CD14-positive monocyte (primary cell): Measurements from ENCODE around the gene UST. TPM values are rescaled to one million over a fixed set of nuclear protein-coding genes. Genes with fewer than 3 reads are reported as not detected.
"Not testable (repeated sequence)": the region's sequence is repeated elsewhere in the genome, so short reads cannot be mapped to it uniquely, and the experiment has no call there.

Experiments
- DNase-seq, 3 donors: peaks; one replicate each; pipeline ENCODE4 v3.0.0-alpha.2; 2011 to 2022
- H2AFZ ChIP-seq: 2 replicates; pipeline ENCODE4 v1.6.0; 2012; ENCODE audit warnings: mild to moderate bottlenecking, low read depth, low read length, inconsistent platforms; ENCODE audit not compliant: insufficient read depth, poor library complexity, severe bottlenecking
- H3K27ac ChIP-seq, 2 donors: 1 replicate in 1 of 2; 2 replicates in 1 of 2; pipeline ENCODE4 v1.5.1; 2012 to 2013; ENCODE audit warnings: low read length in 2 of 2, control low read depth in 1 of 2, inconsistent platforms in 1 of 2, low read depth in 1 of 2, mild to moderate bottlenecking in 1 of 2
- H3K27me3 ChIP-seq, 2 donors: one replicate each; pipeline versions ENCODE4 v1.6.0 to v1.6.1; 2011 to 2013; ENCODE audit warnings: low read length in 2 of 2; ENCODE audit not compliant: control insufficient read depth in 2 of 2, insufficient read depth in 2 of 2
- H3K36me3 ChIP-seq, 2 donors: replicated peaks in 1 of 2; 1 replicate in 1 of 2; 2 replicates in 1 of 2; pipeline versions ENCODE4 v1.5.1 to v1.6.1; 2012 to 2013; ENCODE audit warnings: low read length in 2 of 2, control low read depth in 1 of 2, inconsistent platforms in 1 of 2, mild to moderate bottlenecking in 1 of 2; ENCODE audit not compliant: insufficient read depth in 2 of 2, control insufficient read depth in 1 of 2
- H3K4me1 ChIP-seq, 2 donors: 1 replicate in 1 of 2; 2 replicates in 1 of 2; pipeline versions ENCODE4 v1.5.1 to v1.6.1; 2012 to 2013; ENCODE audit warnings: low read length in 2 of 2, control low read depth in 1 of 2, inconsistent platforms in 1 of 2, mild to moderate bottlenecking in 1 of 2, moderate library complexity in 1 of 2; ENCODE audit not compliant: insufficient read depth in 2 of 2, control insufficient read depth in 1 of 2
- H3K4me2 ChIP-seq: replicated peaks from 2 replicates; pipeline ENCODE3; 2012; ENCODE audit warnings: low read length, moderate library complexity, mild to moderate bottlenecking; ENCODE audit not compliant: poor library complexity, severe bottlenecking; ENCODE audit errors: extremely low read depth
- H3K4me3 ChIP-seq, 3 experiments: fragments of 200-600 bp in 1 of 3; sonication (generic) in 1 of 3; replicated peaks in 1 of 3; 1 replicate in 2 of 3; 2 replicates in 1 of 3; pipeline ENCODE4 v1.5.1; 2011 to 2013; ENCODE audit warnings: low read length in 3 of 3, mild to moderate bottlenecking in 3 of 3, control low read depth in 2 of 3, low read depth in 2 of 3, inconsistent platforms in 1 of 3, moderate library complexity in 1 of 3
- H3K79me2 ChIP-seq: 2 replicates; pipeline ENCODE4 v1.6.0; 2012; ENCODE audit warnings: mild to moderate bottlenecking, control low read depth, inconsistent platforms, low read length, moderate library complexity; ENCODE audit not compliant: insufficient read depth
- H3K9ac ChIP-seq: 2 replicates; pipeline ENCODE4 v1.6.0; 2017; ENCODE audit warnings: low read length, mild to moderate bottlenecking; ENCODE audit not compliant: insufficient read depth, poor library complexity, severe bottlenecking
- H3K9me3 ChIP-seq, 2 donors: replicated peaks in 1 of 2; 1 replicate in 1 of 2; 2 replicates in 1 of 2; pipeline versions ENCODE4 v1.5.1 to v1.6.1; 2012 to 2013; ENCODE audit warnings: low read length in 2 of 2, control low read depth in 1 of 2; ENCODE audit not compliant: control insufficient read depth in 1 of 2, insufficient read depth in 1 of 2
- H4K20me1 ChIP-seq: 2 replicates; pipeline ENCODE4 v1.6.0; 2012; ENCODE audit warnings: mild to moderate bottlenecking, low read length, control low read depth, moderate library complexity; ENCODE audit not compliant: insufficient read depth
- H3K27ac Mint-ChIP-seq, 7 donors: one replicate each; pipeline ENCODE4 v1.8.0; 2020; ENCODE audit warnings: mild to moderate bottlenecking in 7 of 7, mixed read lengths in 7 of 7, moderate library complexity in 6 of 7, inconsistent platforms in 2 of 7
- H3K27me3 Mint-ChIP-seq, 3 donors: one replicate each; pipeline ENCODE4 v1.8.0; 2021 to 2022; ENCODE audit warnings: low read depth in 3 of 3, mild to moderate bottlenecking in 3 of 3, mixed read lengths in 3 of 3, moderate library complexity in 3 of 3, inconsistent platforms in 1 of 3
- H3K36me3 Mint-ChIP-seq, 2 donors: one replicate each; pipeline ENCODE4 v1.8.0; 2020; ENCODE audit warnings: mixed read lengths in 2 of 2, inconsistent platforms in 1 of 2, mild to moderate bottlenecking in 1 of 2
- H3K4me1 Mint-ChIP-seq: one replicate; pipeline ENCODE4 v1.8.0; 2020; ENCODE audit warnings: mild to moderate bottlenecking, mixed read lengths
- H3K4me3 Mint-ChIP-seq, 2 donors: one replicate each; pipeline ENCODE4 v1.8.0; 2020; ENCODE audit warnings: mild to moderate bottlenecking in 2 of 2, mixed read lengths in 2 of 2, moderate library complexity in 1 of 2
- H3K9me3 Mint-ChIP-seq, 7 donors: one replicate each; pipeline ENCODE4 v1.8.0; 2020 to 2022; ENCODE audit warnings: mixed read lengths in 7 of 7, mild to moderate bottlenecking in 6 of 7, moderate library complexity in 6 of 7, inconsistent platforms in 2 of 7
- WGBS: methylation state at CpG from one replicate; pipeline ENCODE4 v1.1.5; 2013; ENCODE audit warnings: missing lambda C conversion rate; ENCODE audit not compliant: insufficient coverage; 5-methylcytosine and 5-hydroxymethylcytosine counted together
- intact Hi-C, 2 donors: fragments of 100-400 bp; cut with micrococcal nuclease; formaldehyde crosslinking; loops; one replicate each; pipeline versions ENCODE4 v1.15.0 to v1.15.1; 2023
- polyA plus RNA-seq, 3 donors: library from polyadenylated mRNA; depleted of rRNA in 1 of 3; unstranded in 2 of 3; stranded (reverse) in 1 of 3; fragments of 300-500 nt in 2 of 3; fragments of >200 nt in 1 of 3; fragmentation: Illumina TruSeq in 2 of 3; gene quantifications; 1 replicate in 2 of 3; 2 replicates in 1 of 3; pipeline ENCODE4 v1.2.3, GENCODE V29; 2012 to 2021
- TF ChIP-seq, protein P1 (sequence below): fragments of 200-600 bp; IDR thresholded peaks from one replicate; pipeline ENCODE4 v1.8.0; 2022; ENCODE audit warnings: antibody characterized with exemption, mild to moderate bottlenecking

UST gene
- polyA plus RNA-seq, 3 donors, result 0.33 to 0.53 (median 0.48) TPM

- H3K27ac Mint-ChIP-seq, result no peak overlapping the region
- no peak overlapping the region for H3K4me3 Mint-ChIP-seq
- H3K9me3 Mint-ChIP-seq, result peaks cover 0 to 3% (median 0%) of the 10 kb centered on the region in 7 donors
- H3K27me3 Mint-ChIP-seq, result peaks cover 16 to 20% (median 17%) of the 10 kb centered on the region in 3 donors
- TF ChIP-seq, protein P1, sequence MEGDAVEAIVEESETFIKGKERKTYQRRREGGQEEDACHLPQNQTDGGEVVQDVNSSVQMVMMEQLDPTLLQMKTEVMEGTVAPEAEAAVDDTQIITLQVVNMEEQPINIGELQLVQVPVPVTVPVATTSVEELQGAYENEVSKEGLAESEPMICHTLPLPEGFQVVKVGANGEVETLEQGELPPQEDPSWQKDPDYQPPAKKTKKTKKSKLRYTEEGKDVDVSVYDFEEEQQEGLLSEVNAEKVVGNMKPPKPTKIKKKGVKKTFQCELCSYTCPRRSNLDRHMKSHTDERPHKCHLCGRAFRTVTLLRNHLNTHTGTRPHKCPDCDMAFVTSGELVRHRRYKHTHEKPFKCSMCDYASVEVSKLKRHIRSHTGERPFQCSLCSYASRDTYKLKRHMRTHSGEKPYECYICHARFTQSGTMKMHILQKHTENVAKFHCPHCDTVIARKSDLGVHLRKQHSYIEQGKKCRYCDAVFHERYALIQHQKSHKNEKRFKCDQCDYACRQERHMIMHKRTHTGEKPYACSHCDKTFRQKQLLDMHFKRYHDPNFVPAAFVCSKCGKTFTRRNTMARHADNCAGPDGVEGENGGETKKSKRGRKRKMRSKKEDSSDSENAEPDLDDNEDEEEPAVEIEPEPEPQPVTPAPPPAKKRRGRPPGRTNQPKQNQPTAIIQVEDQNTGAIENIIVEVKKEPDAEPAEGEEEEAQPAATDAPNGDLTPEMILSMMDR, result no peak
- H3K36me3 Mint-ChIP-seq, result no peaks in the 10 kb centered on the region
- Histone ChIP-seq H2AFZ (no peak overlapping the region), H3K9me3 (no peaks in the 10 kb centered on the region), H3K4me1 (no peaks in the 10 kb centered on the region), H3K9ac (no peak overlapping the region), H3K27ac (no peak overlapping the region), H3K27me3 (peaks cover 0 to 12% of the 10 kb centered on the region in 2 donors), H3K4me2 (no peak overlapping the region), H4K20me1 (no peaks in the 10 kb centered on the region), H3K4me3 (no peak overlapping the region), H3K36me3 (no peaks in the 10 kb centered on the region), H3K79me2 (no peaks in the 10 kb centered on the region)
- H3K4me1 Mint-ChIP-seq, result peaks cover 9% of the 10 kb centered on the region
- intact Hi-C loops, result no loop called here
- WGBS, result 100% methylated on average over 2 of the region's 4 CpGs
- DNase-seq, result no peak
Observed at GRCh38 chr6:148974351-148974750, 227.5 kb downstream of the UST start.

GRCh38 chr6:148978298-148978697, 231.5 kb downstream of the UST start:
- H3K36me3 Mint-ChIP-seq, H3K36me3 ChIP-seq: not testable (repeated sequence)

More at GRCh38 chr6:148978298-148978697, 231.5 kb downstream of the UST start:
- H2AFZ ChIP-seq, H3K4me2 ChIP-seq, intact Hi-C loops, H3K4me3 Mint-ChIP-seq, H3K9me3 ChIP-seq, H3K4me3 ChIP-seq, H4K20me1 ChIP-seq, DNase-seq, H3K27ac Mint-ChIP-seq, H3K27me3 Mint-ChIP-seq, H3K9me3 Mint-ChIP-seq, H3K4me1 ChIP-seq, H3K27me3 ChIP-seq, H3K9ac ChIP-seq, H3K4me1 Mint-ChIP-seq, H3K79me2 ChIP-seq, H3K27ac ChIP-seq: not testable (repeated sequence)
- WGBS, result no CpG with 5 or more reads among the region's 3 CpGs
